GM19397 (cell line): ENCODE data around the gene NBEA.
"Not testable (repeated sequence)": the region's sequence is repeated elsewhere in the genome, so short reads cannot be mapped to it uniquely, and the experiment has no call there.

Experiments
- ATAC-seq: cut with Tn5 transposase; IDR thresholded peaks from one replicate; pipeline ENCODE4 v1.9.1; 2021; ENCODE audit warnings: mild to moderate bottlenecking, moderate library complexity; ENCODE audit not compliant: unreplicated experiment

The NBEA gene

GRCh38 chr13:35365883-35366282, 423.8 kb downstream of the NBEA start:
- ATAC-seq: no peak

DNA sequence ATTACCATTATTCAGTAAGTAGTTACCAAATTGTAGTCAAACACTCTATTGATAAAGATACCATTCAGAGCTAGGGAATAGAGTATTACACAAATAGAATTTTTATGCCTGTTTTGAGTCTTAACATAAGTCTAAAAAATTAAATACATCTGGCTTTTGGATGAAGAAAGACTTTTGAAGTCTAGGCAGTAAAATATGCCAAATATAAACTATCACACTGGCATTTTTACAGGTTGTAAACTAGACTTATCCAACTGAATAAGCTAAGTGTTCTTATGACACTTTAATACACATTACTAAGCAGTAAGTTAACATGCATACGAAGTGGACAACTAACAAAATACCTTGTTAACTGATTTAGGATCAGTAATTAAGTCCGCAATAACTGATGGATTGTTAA, 425.5 kb downstream of the NBEA start:
- no peak for ATAC-seq

GRCh38 chr13:35378939-35379338, 436.9 kb downstream of the NBEA start:
- no peak for ATAC-seq

DNA sequence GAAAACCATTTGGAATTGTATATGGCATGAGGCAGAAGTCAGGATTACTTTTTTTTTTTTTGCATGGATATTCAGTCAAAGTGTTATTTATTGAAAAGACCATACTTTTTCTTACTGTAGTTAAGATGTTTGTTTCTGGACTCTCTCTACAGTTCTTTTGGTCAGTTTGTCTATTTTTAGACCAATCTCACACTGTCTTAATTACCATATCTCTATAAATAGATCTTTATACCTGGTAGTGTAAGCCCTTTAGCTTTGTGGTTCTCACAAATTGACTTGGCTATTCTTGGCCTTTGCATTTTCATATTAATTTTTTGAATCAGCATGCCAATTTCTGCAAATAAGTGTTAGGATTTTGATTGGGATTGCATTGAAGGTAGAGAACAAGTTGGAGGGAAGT, 437.6 kb downstream of the NBEA start:
- no peak for ATAC-seq

DNA sequence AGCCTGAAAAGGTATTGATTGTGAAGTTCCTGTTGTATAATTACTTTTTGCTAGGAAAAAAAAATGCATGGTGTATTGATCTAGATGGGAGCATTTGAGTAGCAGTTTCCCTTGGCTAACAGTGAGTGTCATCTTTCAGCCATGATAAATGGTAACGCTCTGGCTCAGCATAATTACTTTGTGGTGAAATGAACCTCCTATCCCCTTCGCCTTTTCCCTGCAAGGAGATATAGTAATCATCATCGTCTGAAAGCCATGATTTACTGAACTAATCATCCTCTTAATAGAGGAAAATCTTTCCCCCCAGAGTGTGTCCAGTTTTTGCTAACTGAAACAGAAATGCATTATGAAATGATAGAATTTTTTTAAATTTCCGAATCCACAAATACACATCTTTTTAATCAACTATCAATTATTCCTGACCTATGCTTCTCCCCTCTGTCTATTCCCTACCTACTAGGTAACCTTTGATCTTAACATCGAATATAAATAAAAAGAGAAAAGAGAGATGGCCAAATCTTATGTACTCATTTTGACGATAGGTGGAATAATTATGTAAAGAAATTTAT, 445.7 kb downstream of the NBEA start:
- no peak for ATAC-seq

- no peak for ATAC-seq
Measured at GRCh38 chr13:35388441-35389355, 446.6 kb downstream of the NBEA start.

GRCh38 chr13:35389535-35389934, 447.5 kb downstream of the NBEA start:
- no peak for ATAC-seq

DNA sequence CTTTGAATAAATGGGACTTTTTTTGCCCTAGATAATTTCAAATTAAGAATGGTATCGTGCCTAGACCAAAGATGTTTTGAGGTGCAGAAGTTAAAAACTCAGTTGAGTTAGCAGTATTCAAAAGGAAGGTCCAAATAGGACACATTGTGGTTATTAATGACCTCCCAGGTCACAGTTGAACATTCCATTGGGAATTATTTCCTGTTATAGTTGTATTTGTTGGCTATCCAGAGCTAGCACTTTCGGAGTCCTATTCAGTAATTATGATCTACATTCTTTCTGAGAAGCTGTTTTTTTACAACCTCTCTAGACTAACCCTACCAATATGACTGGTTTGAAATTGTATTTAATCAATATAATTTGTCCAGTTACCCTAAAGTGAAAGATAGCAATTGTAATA, 450.7 kb downstream of the NBEA start:
- no peak for ATAC-seq

GRCh38 chr13:35393886-35394285, 451.8 kb downstream of the NBEA start:
- ATAC-seq: no peak

- not testable (repeated sequence) for ATAC-seq
Measured at GRCh38 chr13:35408285-35408684, 466.2 kb downstream of the NBEA start.

DNA sequence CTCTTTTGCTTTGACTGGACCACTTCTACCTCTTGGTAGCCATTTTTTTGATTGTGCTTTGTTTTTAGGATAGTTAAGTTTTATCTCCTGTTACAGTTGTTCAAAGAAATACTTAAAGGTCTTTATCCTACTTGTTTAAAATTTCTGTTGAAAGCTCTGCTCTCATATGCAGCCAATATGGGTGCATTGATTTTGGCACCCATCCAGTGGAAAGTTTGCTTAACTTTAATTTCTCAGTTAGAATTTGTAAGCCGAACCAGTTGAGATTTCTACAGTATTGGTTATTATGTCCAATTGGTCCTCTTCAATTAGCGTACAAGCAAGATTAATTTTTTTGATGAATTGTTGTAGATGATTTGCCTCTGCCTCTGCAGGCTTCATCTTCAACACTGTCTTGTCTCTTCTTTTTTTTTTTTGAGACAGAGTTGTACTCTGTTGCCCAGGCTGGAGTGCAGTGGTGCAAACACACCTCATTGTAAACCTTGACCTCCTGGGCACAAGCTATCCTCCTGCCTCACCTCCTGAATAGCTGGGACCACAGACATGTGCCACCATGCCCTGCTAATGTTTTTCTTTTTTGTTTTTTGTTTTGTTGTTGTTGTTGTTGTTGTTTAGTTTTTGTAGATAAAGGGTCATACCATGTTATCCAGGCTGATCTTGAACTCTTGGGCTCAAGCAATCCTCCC, 469.1 kb downstream of the NBEA start:
- no peak for ATAC-seq

DNA sequence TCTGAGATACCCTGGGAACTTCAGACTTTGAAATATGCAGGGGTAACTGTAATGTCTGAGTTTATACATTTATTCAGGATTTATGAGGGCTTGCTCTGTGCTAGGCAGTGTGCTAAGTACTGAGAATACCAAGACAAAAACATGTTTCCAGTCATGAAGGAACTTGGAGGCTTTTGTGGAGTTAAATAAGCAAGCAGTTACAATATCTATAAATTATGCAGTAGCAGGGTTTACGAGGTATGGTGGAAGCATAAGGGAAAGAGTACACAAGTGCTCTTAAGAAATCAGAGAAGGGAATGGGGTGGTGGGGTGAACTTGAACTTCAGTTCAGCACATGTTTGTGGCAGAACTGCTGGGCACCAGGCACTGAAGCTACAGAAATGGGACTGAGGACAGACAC, 506.4 kb downstream of the NBEA start:
- no peak for ATAC-seq

DNA sequence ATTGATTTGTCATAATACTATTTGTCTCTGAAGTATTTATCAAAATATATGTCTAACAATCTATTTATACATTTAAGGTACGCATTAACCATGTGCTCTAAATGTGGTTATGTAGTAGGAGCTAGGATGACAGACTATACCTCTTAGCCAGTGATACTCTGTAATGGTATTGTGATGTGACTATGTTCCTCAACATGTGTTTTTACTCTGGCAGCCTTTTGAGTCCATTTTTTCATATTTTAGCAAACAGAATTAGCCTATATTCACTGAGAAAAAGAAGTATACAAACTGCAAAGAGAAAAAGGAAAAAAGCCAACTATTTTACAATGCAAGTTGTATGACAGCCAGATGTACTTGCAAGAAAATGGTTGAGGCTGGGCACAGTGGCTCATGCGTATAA, 507.8 kb downstream of the NBEA start:
- no peak for ATAC-seq

DNA sequence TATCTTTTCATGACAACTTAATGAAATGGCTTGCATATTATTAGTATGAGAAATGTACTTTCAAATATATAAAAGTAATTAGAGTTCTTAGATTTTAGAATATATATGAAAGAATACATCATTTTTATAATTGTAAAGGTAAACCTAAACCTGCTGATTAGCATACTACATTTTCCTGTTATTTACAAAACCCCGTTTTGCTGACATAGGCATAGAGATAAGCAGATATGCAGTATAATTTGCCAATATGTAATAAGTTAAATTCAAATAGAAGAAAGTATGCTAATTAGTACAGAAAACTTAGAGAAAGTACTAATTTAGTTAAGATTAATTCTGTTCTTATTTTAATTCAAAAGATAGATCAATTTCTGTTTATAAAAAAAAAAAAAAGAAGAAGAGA, 513.0 kb downstream of the NBEA start:
- ATAC-seq: no peak

GRCh38 chr13:35457258-35457657, 515.2 kb downstream of the NBEA start:
- no peak for ATAC-seq

DNA sequence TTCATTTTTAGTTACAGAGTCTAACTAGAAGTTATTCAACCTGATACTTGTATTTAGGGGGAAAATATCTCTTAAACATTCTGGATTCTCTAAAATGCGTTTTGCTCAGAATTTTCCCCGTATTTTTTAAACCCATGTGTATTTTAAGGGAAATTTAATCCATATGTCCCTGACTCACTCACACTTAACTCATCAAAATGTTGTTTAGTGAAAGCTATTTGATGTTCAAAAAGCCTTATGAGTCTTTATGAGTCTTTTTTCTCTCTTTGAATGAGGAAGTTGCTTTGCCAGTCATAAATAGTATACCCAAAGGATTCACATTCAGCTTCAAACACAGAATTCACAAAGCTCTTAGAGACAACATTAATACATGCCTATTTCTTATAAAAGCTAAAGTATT, 518.0 kb downstream of the NBEA start:
- ATAC-seq: no peak

GRCh38 chr13:35465371-35465770, 523.3 kb downstream of the NBEA start:
- no peak for ATAC-seq

- ATAC-seq: no peak
Measured at GRCh38 chr13:35468195-35468594, 526.1 kb downstream of the NBEA start.

DNA sequence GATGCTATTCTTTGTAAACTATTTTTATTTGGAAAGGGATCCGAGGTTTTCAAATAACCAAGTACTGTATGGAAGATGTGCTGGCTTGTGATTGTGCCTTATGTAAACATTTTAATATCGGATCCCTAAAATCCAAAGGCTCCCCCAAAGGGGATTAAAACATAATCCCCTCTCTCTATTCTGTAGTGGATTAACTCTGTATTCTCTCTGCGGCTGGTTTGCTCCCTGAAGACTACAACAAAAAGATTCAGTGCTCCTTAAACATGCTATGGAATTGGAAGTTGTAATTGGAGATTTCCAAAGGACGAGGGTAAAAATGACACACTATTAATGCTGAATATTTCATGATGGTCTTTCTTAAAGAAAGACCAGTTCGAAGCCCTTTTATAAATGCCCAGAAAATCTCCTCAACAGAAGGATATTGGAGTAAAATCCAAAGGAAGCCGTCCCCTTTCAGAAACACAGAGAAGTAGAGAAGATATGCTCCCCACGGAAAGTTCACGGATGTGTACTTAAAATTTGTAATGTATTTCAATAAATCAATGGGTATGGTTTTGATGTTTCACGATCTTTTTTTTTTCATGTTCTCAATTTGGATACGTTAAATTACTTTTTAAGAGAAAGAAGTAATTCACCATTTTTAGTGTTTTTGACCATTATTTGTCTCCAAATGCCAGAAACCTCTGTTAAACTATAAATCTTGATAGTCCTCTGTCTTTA, 527.9 kb downstream of the NBEA start:
- ATAC-seq: no peak

DNA sequence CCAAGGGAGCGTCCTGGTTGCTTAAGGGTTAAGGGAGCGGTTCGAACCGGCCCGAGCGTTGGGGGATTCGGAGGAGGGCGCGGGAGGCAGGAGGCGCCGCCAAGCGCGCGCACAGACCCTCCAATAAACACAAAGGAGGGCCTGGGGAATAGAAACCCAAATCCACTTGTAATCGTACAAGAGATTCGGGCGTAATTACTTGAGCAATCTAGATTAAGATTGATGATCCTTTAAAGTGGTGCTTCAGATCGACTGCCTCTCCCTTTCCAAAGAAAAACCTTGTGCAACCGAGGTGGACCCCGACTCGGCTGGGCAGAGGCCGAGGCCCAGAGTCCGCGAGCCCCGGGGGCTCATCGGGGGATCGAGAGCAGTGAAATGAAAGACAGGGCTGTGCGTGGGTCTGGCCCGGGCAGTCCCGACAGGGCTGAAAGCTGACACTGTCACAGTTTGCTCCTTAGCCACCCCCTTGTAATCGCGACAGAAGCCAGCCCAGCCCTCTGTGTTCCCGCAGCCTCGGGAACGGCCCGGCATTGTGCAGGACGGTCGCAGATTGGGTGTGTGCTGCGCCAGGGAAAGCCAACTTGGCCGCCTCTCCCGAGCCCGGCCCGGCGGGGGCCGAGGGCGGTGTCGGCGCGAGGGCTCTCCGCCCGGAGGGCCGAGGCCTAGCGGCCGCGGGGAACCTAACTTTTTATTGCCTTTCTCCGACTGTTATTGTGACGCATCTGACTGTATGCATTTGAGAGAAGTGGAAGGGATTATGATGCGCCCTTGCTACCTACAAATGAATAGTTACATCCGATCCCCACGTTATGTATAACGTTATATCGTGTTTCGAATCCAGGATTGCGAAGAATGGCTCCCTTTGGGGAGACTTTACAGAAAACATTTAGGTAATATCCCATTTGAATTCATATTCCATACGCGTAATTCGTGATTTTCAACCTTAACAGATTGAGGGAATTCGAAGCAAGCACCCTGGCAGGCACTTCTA, 528.9 kb downstream of the NBEA start:
- no peak for ATAC-seq
